Heart right ventricle (tissue), 16 donors: ENCODE data around the gene KCTD3. TPM values are rescaled to one million over a fixed set of nuclear protein-coding genes. Genes with fewer than 3 reads are reported as not detected.

Experiments
- ATAC-seq, 8 donors: fragments of 200-7000 bp; cut with Tn5 transposase; one replicate each; pipeline ENCODE4 v1.9.1; 2020; ENCODE audit warnings: mild to moderate bottlenecking in 8 of 8, moderate library complexity in 8 of 8, moderate number of reproducible peaks in 1 of 8
- DNase-seq, 2 donors: peaks; one replicate each; pipeline ENCODE4 v3.0.0-alpha.2; 2020
- H3K27ac ChIP-seq, 10 donors: fragments of 200-600 bp; sonication (generic) in 2 of 10; one replicate each; pipeline versions ENCODE4 v1.5.0 to v1.8.0; 2020 to 2022; ENCODE audit warnings: mild to moderate bottlenecking in 3 of 10
- H3K27me3 ChIP-seq, 7 donors: fragments of 200-600 bp; one replicate each; pipeline ENCODE4 v1.8.0; 2021 to 2022; ENCODE audit warnings: mild to moderate bottlenecking in 2 of 7
- H3K36me3 ChIP-seq, 9 donors: fragments of 200-600 bp; sonication (generic) in 1 of 9; one replicate each; pipeline versions ENCODE4 v1.5.0 to v1.8.0; 2020 to 2022; ENCODE audit warnings: mild to moderate bottlenecking in 2 of 9
- H3K4me1 ChIP-seq, 9 donors: fragments of 200-600 bp; sonication (generic) in 1 of 9; one replicate each; pipeline versions ENCODE4 v1.5.0 to v1.8.0; 2020 to 2022; ENCODE audit warnings: mild to moderate bottlenecking in 4 of 9
- H3K4me3 ChIP-seq, 10 donors: fragments of 200-600 bp; sonication (generic) in 2 of 10; one replicate each; pipeline versions ENCODE4 v1.5.0 to v1.8.0; 2020 to 2022; ENCODE audit warnings: mild to moderate bottlenecking in 7 of 10, moderate library complexity in 2 of 10
- H3K9me3 ChIP-seq, 11 donors: fragments of 200-600 bp in 10 of 11; sonication (generic) in 2 of 11; one replicate each; pipeline versions ENCODE4 v1.5.0 to v1.8.0; 2013 to 2022; ENCODE audit warnings: mild to moderate bottlenecking in 2 of 11, control low read depth in 1 of 11, moderate library complexity in 1 of 11
- CTCF ChIP-seq, 9 donors: fragments of 200-600 bp; sonication (generic) in 2 of 9; IDR thresholded peaks; one replicate each; pipeline versions ENCODE4 v1.5.0 to v1.8.0; 2021 to 2022; ENCODE audit warnings: antibody characterized with exemption in 9 of 9, mild to moderate bottlenecking in 5 of 9, moderate library complexity in 1 of 9
- WGBS, 2 donors: extraction: QIAGEN DNeasy Blood & Tissue Kit; methylation state at CpG; one replicate each; pipeline ENCODE4 v1.1.7; 2013; ENCODE audit warnings: inconsistent platforms in 1 of 2; 5-methylcytosine and 5-hydroxymethylcytosine counted together
- intact Hi-C, 10 donors: fragments of 100-400 bp; cut with DNase I; formaldehyde crosslinking; loops; one replicate each; pipeline versions ENCODE4 v1.11.1 to v1.14.2; 2022
- polyA plus RNA-seq, 2 donors: library from polyadenylated mRNA; stranded (reverse); fragments of 200-250 nt; gene quantifications; one replicate each; pipeline ENCODE4 v1.2.3, GENCODE V29; 2013
- total RNA-seq, 10 donors: library from RNA; stranded (reverse); fragmentation: NEBNext Ultra II Directional in 3 of 10; extraction: Animal tissue kit (Norgen Biotek cat#: 25700) in 3 of 10; gene quantifications; one replicate each; pipeline versions ENCODE4 v1.2.1 to v1.2.4, GENCODE V29; 2021 to 2023
- donor health status: Arrhythmogenic right ventricular cardiomyopathy.
- donor health status: ischemic (EF 13 %, LVEDD 7.1; RV severe dilation, severe dysfunction).
- donor health status: healthy with polysubstance abuse.
- donor health status: DM: no; HTN: yes; CAD: no.
- donor health status: DM: no; HTN: no; CAD: no.
- donor health status: ischemic (EF 25% LVEDD 6.9; RV normal size, moderate dysfunction).
- donor health status: ischemic (EF 25% LVEDD 5.7; RV mildly dilated, moderate dysfunction).
- donor health status: healthy.
- donor health status: DM: yes; HTN: yes; CAD: no.
- donor health status: Ischemic cardiomyopathy.
- donor health status: ischemic (EF 35%, LVEDD 5.7; RV mildly dilated, moderate dysfunction).
- donor health status: nonischemic (EF 11% LVEDD 7.7; RV severe dilation, severe dysfunction).
- donor health status: DM: yes; HTN: yes; CAD: no.
- donor health status: PGD.
- donor health status: ischemic (EF 29% LVEDD 5.4; RV normal size, mild dysfunction).
- donor health status: nonischemic (EF 23%, LVEDD 6.1; RV moderate dilation, normal function).

KCTD3 gene
- total and polyA plus RNA-seq, 12 donors, result 10.4 to 34.7 (median 16.6) TPM

- Histone ChIP-seq H3K4me3 (no peak overlapping the region), H3K9me3 (peaks cover 0 to 4% (median 0%) of the 10 kb centered on the region in 11 donors), H3K4me1 (no peaks in the 10 kb centered on the region), H3K36me3 (no peaks in the 10 kb centered on the region), H3K27ac (no peak overlapping the region), H3K27me3 (peaks cover 0 to 17% (median 3%) of the 10 kb centered on the region in 7 donors)
- no peak for DNase-seq
- TF ChIP-seq CTCF (IDR thresholded peaks at IDR 0.05), result no peak
- no peak for ATAC-seq
- intact Hi-C loops, result loop anchor here in 8 of 10 donors (2.0 to 10.0 kb wide), 8 partner anchors 724 to 904 kb away; no protein-coding TSS in a partner anchor
- WGBS, 2 donors, result 76 to 77% methylated on average over 4 of the region's 4 CpGs
These were observed 38.0 kb upstream of the KCTD3 start for GRCh38 chr1:215529111-215529510.

- Histone ChIP-seq H3K36me3 (no peaks in the 10 kb centered on the region), H3K4me3 (no peak overlapping the region), H3K27ac (no peak overlapping the region), H3K27me3 (peaks cover 0 to 17% (median 3%) of the 10 kb centered on the region in 7 donors), H3K9me3 (peaks cover 0 to 4% (median 0%) of the 10 kb centered on the region in 11 donors), H3K4me1 (no peaks in the 10 kb centered on the region)
- 65 to 66% methylated on average over 2 of the region's 2 CpGs for WGBS, 2 donors
- ATAC-seq (no peak), DNase-seq (no peak)
- intact Hi-C loops, result loop anchor here in 8 of 10 donors (2.0 to 10.0 kb wide), 8 partner anchors 725 to 905 kb away; no protein-coding TSS in a partner anchor
- no peak for TF ChIP-seq CTCF (IDR thresholded peaks at IDR 0.05)
These were observed 37.5 kb upstream of the KCTD3 start for GRCh38 chr1:215529571-215529970.

GRCh38 chr1:215530401-215530984 is 36.6 kb upstream of the KCTD3 start:
- Histone ChIP-seq H3K4me1 (no peaks in the 10 kb centered on the region), H3K27ac (no peak overlapping the region), H3K27me3 (peaks cover 0 to 17% (median 3%) of the 10 kb centered on the region in 7 donors), H3K36me3 (no peaks in the 10 kb centered on the region), H3K9me3 (peaks cover 0 to 4% (median 0%) of the 10 kb centered on the region in 11 donors), H3K4me3 (no peak overlapping the region)
- no peak for TF ChIP-seq CTCF (IDR thresholded peaks at IDR 0.05)
- 80 to 87% methylated on average over 5 of the region's 5 CpGs for WGBS, 2 donors
- ATAC-seq (no peak), DNase-seq (no peak)
- intact Hi-C loops, result no loop called here

GRCh38 chr1:215539803-215540570 is 27.1 kb upstream of the KCTD3 start:
- H3K4me3 ChIP-seq, result no peak overlapping the region
- peaks cover 0 to 9% (median 0%) of the 10 kb centered on the region in 9 donors for H3K4me1 ChIP-seq
- no peaks in the 10 kb centered on the region for H3K27me3 ChIP-seq
- WGBS, 2 donors, result 48 to 51% methylated on average over 5 of the region's 5 CpGs
- ATAC-seq (no peak), DNase-seq (no peak)
- peaks cover 0 to 24% (median 8%) of the 10 kb centered on the region in 11 donors for H3K9me3 ChIP-seq
- no peak overlapping the region for H3K27ac ChIP-seq
- intact Hi-C loops, result no loop called here
- no peaks in the 10 kb centered on the region for H3K36me3 ChIP-seq
- no peak for TF ChIP-seq CTCF (IDR thresholded peaks at IDR 0.05)
